HEK293T (cell line): ENCODE results near the gene CEP43.

ENCODE experiments used
- ARNT ChIP-seq: fragments of 450-650 bp; IDR thresholded peaks from 2 replicates; pipeline ENCODE4 v1.6.1; 2017; ENCODE audit warnings: mild to moderate bottlenecking
- BHLHE40 ChIP-seq: fragments of 450-650 bp; IDR thresholded peaks from 2 replicates; pipeline ENCODE4 v1.6.1; 2016; ENCODE audit warnings: mild to moderate bottlenecking, moderate library complexity, borderline replicate concordance
- FOXK2 ChIP-seq: fragments of 450-650 bp; IDR thresholded peaks from 2 replicates; pipeline ENCODE4 v1.6.1; 2016; ENCODE audit warnings: mild to moderate bottlenecking
- HDGF ChIP-seq: fragments of 450-650 bp; IDR thresholded peaks from 2 replicates; pipeline ENCODE4 v1.6.1; 2017; ENCODE audit warnings: antibody characterized with exemption, borderline replicate concordance
- L3MBTL2 ChIP-seq: fragments of 450-650 bp; conservative IDR thresholded peaks from 2 replicates; pipeline ENCODE4 v1.6.1; 2016; ENCODE audit warnings: mild to moderate bottlenecking
- NFRKB ChIP-seq: fragments of 450-650 bp; IDR thresholded peaks from 2 replicates; pipeline ENCODE4 v1.6.1; 2016; ENCODE audit warnings: mild to moderate bottlenecking, moderate library complexity
- SP1 ChIP-seq: fragments of 450-650 bp; IDR thresholded peaks from 2 replicates; pipeline ENCODE4 v1.6.1; 2017
- SUZ12 ChIP-seq: fragments of 450-650 bp; IDR thresholded peaks from 2 replicates; pipeline ENCODE4 v1.6.1; 2016; ENCODE audit warnings: mild to moderate bottlenecking

DNA sequence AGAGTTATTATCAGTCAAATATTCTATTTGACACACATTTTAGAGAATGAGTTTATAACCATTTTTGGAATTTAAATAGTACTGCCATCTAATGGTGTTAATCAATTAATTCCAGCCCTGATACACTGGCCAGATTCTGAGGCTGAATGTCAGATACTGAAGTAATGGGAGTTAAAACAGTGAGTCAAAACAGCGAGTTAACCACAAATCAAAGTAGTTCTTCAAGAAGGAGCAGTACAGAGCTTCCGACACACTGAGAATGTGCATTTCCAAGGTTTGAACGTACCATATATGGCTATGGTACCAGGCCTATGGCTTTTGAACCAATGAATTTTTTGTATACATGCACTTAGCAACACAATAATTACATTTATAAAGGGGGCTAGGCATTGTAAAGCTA, 11.3 kb upstream of the CEP43 start:
- no peak for TF ChIP-seq ARNT
- no peak for TF ChIP-seq NFRKB
- no peak for TF ChIP-seq FOXK2
- no peak for TF ChIP-seq BHLHE40
- TF ChIP-seq SUZ12 = no peak
- TF ChIP-seq L3MBTL2 = no peak
- no peak for TF ChIP-seq SP1
- TF ChIP-seq HDGF = no peak
